ENCODE data around the gene C12orf76. TPM values are rescaled to one million over a fixed set of nuclear protein-coding genes. Genes with fewer than 3 reads are reported as not detected.
A peak's percentile ranks its signal among the peaks of the same experiment; 100 is the strongest.

Gene C12orf76
- total and polyA plus RNA-seq, 2 of the 13 experiments (the other 11 are each of a cell fraction or from before 2014, with no cell fraction given) = 15.8 to 38.4 TPM

GRCh38 chr12:110047297-110047940 lies 903 bp downstream of the C12orf76 start:
- TF ChIP-seq ZNF766 (CRISPR knock-in tag; IDR thresholded peaks at IDR 0.05; ENCODE audit: borderline replicate concordance) (no peak), ZNF547 (CRISPR knock-in tag; IDR thresholded peaks at IDR 0.05) (peak; percentile 8; the same call in 1 of the 2 replicates), ZNF770 (CRISPR knock-in tag; IDR thresholded peaks at IDR 0.05) (peak; percentile 66)
- Histone ChIP-seq H3K27ac (ENCODE audit: extremely low read length, insufficient read depth, low read length) (peak overlapping the region; percentile 77), H3K36me3 (replicated peaks in 1 of 2; ENCODE audit: control insufficient read depth in 1 of 2, insufficient read depth in 2 of 2, low read length in 2 of 2) (peaks cover 0 to 2% of the 10 kb centered on the region in 2 experiments; a peak in 2 of 5 replicates), H3K4me3 (replicated peaks in 1 of 3; ENCODE audit: insufficient read depth in 1 of 3, low read depth in 2 of 3, low read length in 3 of 3) (peak overlapping the region; percentile 73 to 90 (median 89)), H3K4me1 (ENCODE audit: insufficient read depth, low read length) (peaks cover 39% of the 10 kb centered on the region), H3K9ac (ENCODE audit: insufficient read depth, low read depth, low read length) (peak overlapping the region; percentile 82), H3K9me3 (ENCODE audit: low read length) (no peaks in the 10 kb centered on the region), H3K4me2 (ENCODE audit: low read depth, low read length) (peak overlapping the region; percentile 83), H4K20me1 (ENCODE audit: insufficient read depth, low read length) (no peaks in the 10 kb centered on the region), H3K79me2 (ENCODE audit: insufficient read depth, low read length) (peaks cover 25% of the 10 kb centered on the region), H3K27me3 (ENCODE audit: control insufficient read depth in 1 of 2, insufficient read depth in 2 of 2, low read length in 2 of 2) (no peaks in the 10 kb centered on the region), H2AFZ (ENCODE audit: low read length) (no peak overlapping the region)
- peak; percentile 35 for ATAC-seq
- BruUV-seq (replicated peaks) = no TSS peak
- CTCF ChIA-PET (ENCODE audit: low intra/inter-chr PET ratio, low total read pairs) = no interaction called here
- DNase-seq (ENCODE audit: low spot score) = no peak
- intact Hi-C loops (cut with micrococcal nuclease; ENCODE audit: unreplicated experiment) (no loop called here), in situ Hi-C loops (cut with HindIII; ENCODE audit: extremely low pct_ligation_motif_present, low pct_unique_long_range_greater_than_20kb) (no loop called here)
- 13% methylated on average over 14 of the region's 14 CpGs for WGBS (ENCODE audit: low lambda C conversion rate)
- FAIRE-seq = no peak
- POLR2A ChIA-PET = interaction anchor here (0.7 to 2.1 kb wide), 9 partner anchors 12 to 48 kb away, joined by 3 to 12 read pairs (median 4); partner anchors contain the start of gene ANKRD13A

Measured in HepG2 (cell line).